ENCODE data around the gene IFNAR2. TPM values are rescaled to one million over a fixed set of nuclear protein-coding genes. Genes with fewer than 3 reads are reported as not detected.

IFNAR2 gene
- total RNA-seq, 2 donors from 2014 or later = 5.7 to 7.0 TPM

GRCh38 chr21:33268737-33269441, 39.2 kb downstream of the IFNAR2 start:
- 68% methylated on average over 12 of the region's 12 CpGs for WGBS
- Histone ChIP-seq H3K4me3 (no peak overlapping the region), H3K36me3 (no peaks in the 10 kb centered on the region), H3K27ac (peak overlapping the region; percentile 4 to 49), H3K27me3 (replicated peaks; ENCODE audit: insufficient read depth) (no peaks in the 10 kb centered on the region), H3K4me1 (replicated peaks) (no peaks in the 10 kb centered on the region), H3K9me3 (no peaks in the 10 kb centered on the region)
- peak; percentile 93 for DNase-seq (ENCODE audit: low spot score)
- intact Hi-C loops (cut with DNase I) = no loop called here
- TF ChIP-seq CTCF (IDR thresholded peaks at IDR 0.05) = peak in 1 of 4 experiments; percentile 30
- peak; percentile 89 for TF ChIP-seq POLR2AphosphoS5 (IDR thresholded peaks at IDR 0.05)
- no peak for TF ChIP-seq POLR2A (IDR thresholded peaks at IDR 0.05)

- H3K4me1 ChIP-seq (replicated peaks) = no peaks in the 10 kb centered on the region
- DNase-seq (ENCODE audit: low spot score) = no peak
- H3K4me3 ChIP-seq = no peak overlapping the region
- no peak overlapping the region for H3K27ac ChIP-seq
- 92% methylated on average over 8 of the region's 8 CpGs for WGBS
- intact Hi-C loops (cut with DNase I) = no loop called here
- H3K36me3 ChIP-seq = no peaks in the 10 kb centered on the region
- H3K9me3 ChIP-seq = no peaks in the 10 kb centered on the region
- no peaks in the 10 kb centered on the region for H3K27me3 ChIP-seq (replicated peaks; ENCODE audit: insufficient read depth)
- TF ChIP-seq POLR2A (IDR thresholded peaks at IDR 0.05) (no peak), POLR2AphosphoS5 (IDR thresholded peaks at IDR 0.05) (no peak), CTCF (IDR thresholded peaks at IDR 0.05) (no peak)
These were observed 41.2 kb downstream of the IFNAR2 start for GRCh38 chr21:33270986-33271385.

DNA sequence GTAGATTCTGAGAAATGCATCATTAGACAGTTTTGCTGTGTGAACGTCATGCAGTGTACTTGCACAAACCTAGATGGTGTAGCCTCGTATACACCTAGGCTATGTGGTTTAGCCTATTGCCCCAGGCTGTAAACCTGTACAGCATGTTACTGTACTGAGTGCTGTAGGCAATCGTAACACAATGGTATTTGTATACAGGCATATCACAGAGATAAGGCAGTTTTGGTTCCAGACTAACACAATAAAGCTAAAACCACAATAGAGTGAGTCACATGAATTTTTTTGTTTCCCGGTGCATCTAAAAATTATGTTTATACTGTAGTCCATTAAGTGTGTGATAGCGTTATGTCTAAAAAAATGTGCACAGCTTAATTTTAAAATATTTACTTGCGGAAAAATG, 43.3 kb downstream of the IFNAR2 start:
- Histone ChIP-seq H3K9me3 (no peaks in the 10 kb centered on the region), H3K4me3 (no peak overlapping the region), H3K36me3 (no peaks in the 10 kb centered on the region), H3K4me1 (replicated peaks) (no peaks in the 10 kb centered on the region), H3K27ac (no peak overlapping the region), H3K27me3 (replicated peaks; ENCODE audit: insufficient read depth) (no peaks in the 10 kb centered on the region)
- intact Hi-C loops (cut with DNase I) = no loop called here
- 64% methylated on average over 6 of the region's 6 CpGs for WGBS
- TF ChIP-seq POLR2A (IDR thresholded peaks at IDR 0.05) = no peak
- TF ChIP-seq CTCF (IDR thresholded peaks at IDR 0.05) = no peak
- TF ChIP-seq POLR2AphosphoS5 (IDR thresholded peaks at IDR 0.05) = no peak
- no peak for DNase-seq (ENCODE audit: low spot score)

DNA sequence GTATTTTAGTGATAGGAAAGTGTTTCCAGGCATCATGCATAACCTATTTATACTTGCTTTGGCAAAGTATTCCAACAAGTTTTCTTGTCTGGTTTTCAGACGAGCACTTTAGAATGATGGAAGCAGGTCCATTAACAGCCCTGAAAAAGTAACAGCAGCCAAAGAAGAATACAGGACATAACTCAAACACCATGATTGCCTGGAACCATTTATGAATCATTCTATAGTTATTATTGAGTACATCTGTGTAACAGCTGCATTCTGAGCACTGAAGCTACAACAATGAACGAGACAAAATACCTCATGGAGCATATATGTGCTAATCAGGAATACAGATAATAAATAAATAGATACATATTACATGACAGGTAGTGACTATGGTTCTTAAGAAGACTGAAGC, 49.0 kb downstream of the IFNAR2 start:
- WGBS = 92% methylated on average over 2 of the region's 2 CpGs
- H3K4me3 ChIP-seq = no peak overlapping the region
- H3K27ac ChIP-seq = no peak overlapping the region
- no peak for DNase-seq (ENCODE audit: low spot score)
- intact Hi-C loops (cut with DNase I) = no loop called here
- no peaks in the 10 kb centered on the region for H3K36me3 ChIP-seq
- TF ChIP-seq POLR2AphosphoS5 (IDR thresholded peaks at IDR 0.05) (no peak), CTCF (IDR thresholded peaks at IDR 0.05) (no peak), POLR2A (IDR thresholded peaks at IDR 0.05) (no peak)
- H3K27me3 ChIP-seq (replicated peaks; ENCODE audit: insufficient read depth) = no peaks in the 10 kb centered on the region
- H3K4me1 ChIP-seq (replicated peaks) = no peaks in the 10 kb centered on the region
- no peaks in the 10 kb centered on the region for H3K9me3 ChIP-seq

- intact Hi-C loops (cut with DNase I) = no loop called here
- Histone ChIP-seq H3K27ac (no peak overlapping the region), H3K4me3 (no peak overlapping the region), H3K36me3 (no peaks in the 10 kb centered on the region), H3K4me1 (replicated peaks) (no peaks in the 10 kb centered on the region), H3K27me3 (replicated peaks; ENCODE audit: insufficient read depth) (no peaks in the 10 kb centered on the region), H3K9me3 (no peaks in the 10 kb centered on the region)
- DNase-seq (ENCODE audit: low spot score) = no peak
- 97% methylated on average over 3 of the region's 3 CpGs for WGBS
- TF ChIP-seq CTCF (IDR thresholded peaks at IDR 0.05) (no peak), POLR2A (IDR thresholded peaks at IDR 0.05) (no peak), POLR2AphosphoS5 (IDR thresholded peaks at IDR 0.05) (no peak)
These were observed 49.6 kb downstream of the IFNAR2 start for GRCh38 chr21:33279330-33279820.
